IgD-negative memory B cell (primary cell): ENCODE results near the gene IGFN1. TPM values are rescaled to one million over a fixed set of nuclear protein-coding genes. Genes with fewer than 3 reads are reported as not detected.

ENCODE experiments used
- H3K27ac Mint-ChIP-seq, 3 donors: one replicate each; pipeline ENCODE4 v1.8.0; 2020 to 2022; ENCODE audit warnings: mild to moderate bottlenecking in 3 of 3, mixed read lengths in 3 of 3, moderate library complexity in 1 of 3
- H3K27me3 Mint-ChIP-seq: one replicate; pipeline ENCODE4 v1.8.0; 2021; ENCODE audit warnings: mixed read lengths
- H3K36me3 Mint-ChIP-seq: one replicate; pipeline ENCODE4 v1.8.0; 2020; ENCODE audit warnings: mild to moderate bottlenecking, mixed read lengths
- H3K4me1 Mint-ChIP-seq, 3 donors: one replicate each; pipeline ENCODE4 v1.8.0; 2020 to 2022; ENCODE audit warnings: mixed read lengths in 3 of 3, mild to moderate bottlenecking in 1 of 3
- H3K4me3 Mint-ChIP-seq, 4 donors: one replicate each; pipeline ENCODE4 v1.8.0; 2020 to 2022; ENCODE audit warnings: mild to moderate bottlenecking in 4 of 4, mixed read lengths in 4 of 4, moderate library complexity in 3 of 4
- H3K9me3 Mint-ChIP-seq, 3 donors: one replicate each; pipeline ENCODE4 v1.8.0; 2020 to 2021; ENCODE audit warnings: mixed read lengths in 3 of 3, mild to moderate bottlenecking in 1 of 3
- polyA plus RNA-seq: library from polyadenylated mRNA; unstranded; fragments of 300-500 nt; fragmentation: Illumina TruSeq; gene quantifications from one replicate; pipeline ENCODE4 v1.2.3, GENCODE V29; 2021

The IGFN1 gene
- polyA plus RNA-seq, 1 donor from 2014 or later = not detected

- H3K27ac Mint-ChIP-seq = peak overlapping the region; percentile 12 to 64 (median 61)
- H3K9me3 Mint-ChIP-seq = no peaks in the 10 kb centered on the region
- peaks cover 0 to 6% (median 3%) of the 10 kb centered on the region in 3 donors for H3K4me1 Mint-ChIP-seq
- peaks cover 5% of the 10 kb centered on the region for H3K27me3 Mint-ChIP-seq
- H3K4me3 Mint-ChIP-seq = peak overlapping the region; percentile 88 to 96 (median 92)
- peaks cover 2% of the 10 kb centered on the region for H3K36me3 Mint-ChIP-seq
Observed at GRCh38 chr1:201171063-201172036, 19.3 kb upstream of the IGFN1 start.

GRCh38 chr1:201172326-201172725 lies 18.3 kb upstream of the IGFN1 start:
- H3K27me3 Mint-ChIP-seq = peaks cover 5% of the 10 kb centered on the region
- H3K4me3 Mint-ChIP-seq = no peak overlapping the region
- H3K27ac Mint-ChIP-seq = no peak overlapping the region
- H3K4me1 Mint-ChIP-seq = peaks cover 0 to 6% (median 3%) of the 10 kb centered on the region in 3 donors
- H3K36me3 Mint-ChIP-seq = no peaks in the 10 kb centered on the region
- no peaks in the 10 kb centered on the region for H3K9me3 Mint-ChIP-seq

GRCh38 chr1:201172999-201173610 lies 17.5 kb upstream of the IGFN1 start:
- Mint-ChIP-seq H3K27ac (no peak overlapping the region), H3K9me3 (peaks cover 0 to 2% (median 0%) of the 10 kb centered on the region in 3 donors), H3K27me3 (peaks cover 7% of the 10 kb centered on the region), H3K4me1 (peaks cover 0 to 6% (median 3%) of the 10 kb centered on the region in 3 donors), H3K36me3 (no peaks in the 10 kb centered on the region), H3K4me3 (peak overlapping the region in 3 of 4 donors; percentile 11 to 53 (median 16))

- Mint-ChIP-seq H3K36me3 (no peaks in the 10 kb centered on the region), H3K27me3 (peaks cover 7% of the 10 kb centered on the region), H3K4me1 (peaks cover 0 to 6% (median 3%) of the 10 kb centered on the region in 3 donors), H3K4me3 (peak overlapping the region in 1 of 4 donors; percentile 11), H3K9me3 (peaks cover under 1 to 2% (median 2%) of the 10 kb centered on the region in 3 donors), H3K27ac (no peak overlapping the region)
Observed at GRCh38 chr1:201173736-201174135, 16.9 kb upstream of the IGFN1 start.

GRCh38 chr1:201175820-201176500 lies 14.7 kb upstream of the IGFN1 start:
- Mint-ChIP-seq H3K4me1 (peaks cover 0 to 3% (median 3%) of the 10 kb centered on the region in 3 donors), H3K36me3 (no peaks in the 10 kb centered on the region), H3K27ac (no peak overlapping the region), H3K4me3 (no peak overlapping the region), H3K9me3 (peaks cover 2 to 7% (median 6%) of the 10 kb centered on the region in 3 donors), H3K27me3 (peaks cover 17% of the 10 kb centered on the region)

GRCh38 chr1:201176940-201177339 lies 13.7 kb upstream of the IGFN1 start:
- Mint-ChIP-seq H3K36me3 (no peaks in the 10 kb centered on the region), H3K4me1 (peaks cover 0 to 1% (median 0%) of the 10 kb centered on the region in 3 donors), H3K27ac (no peak overlapping the region), H3K9me3 (peaks cover 2 to 10% (median 7%) of the 10 kb centered on the region in 3 donors), H3K4me3 (no peak overlapping the region), H3K27me3 (peaks cover 17% of the 10 kb centered on the region)

- no peak overlapping the region for H3K27ac Mint-ChIP-seq
- H3K4me3 Mint-ChIP-seq = no peak overlapping the region
- peaks cover 0 to 1% (median 0%) of the 10 kb centered on the region in 3 donors for H3K4me1 Mint-ChIP-seq
- peaks cover 2 to 10% (median 7%) of the 10 kb centered on the region in 3 donors for H3K9me3 Mint-ChIP-seq
- H3K36me3 Mint-ChIP-seq = no peaks in the 10 kb centered on the region
- H3K27me3 Mint-ChIP-seq = peaks cover 21% of the 10 kb centered on the region
Observed at GRCh38 chr1:201178718-201179117, 11.9 kb upstream of the IGFN1 start.

- Mint-ChIP-seq H3K4me3 (no peak overlapping the region), H3K36me3 (no peaks in the 10 kb centered on the region), H3K27me3 (peaks cover 28% of the 10 kb centered on the region), H3K27ac (no peak overlapping the region), H3K4me1 (peaks cover 0 to 1% (median 0%) of the 10 kb centered on the region in 3 donors), H3K9me3 (peaks cover 2 to 10% (median 7%) of the 10 kb centered on the region in 3 donors)
Observed at GRCh38 chr1:201180141-201180540, 10.5 kb upstream of the IGFN1 start.

GRCh38 chr1:201180901-201181300 lies 9.7 kb upstream of the IGFN1 start:
- no peak overlapping the region for H3K27ac Mint-ChIP-seq
- no peaks in the 10 kb centered on the region for H3K36me3 Mint-ChIP-seq
- H3K4me1 Mint-ChIP-seq = peaks cover 0 to 1% (median 0%) of the 10 kb centered on the region in 3 donors
- H3K4me3 Mint-ChIP-seq = no peak overlapping the region
- H3K27me3 Mint-ChIP-seq = peaks cover 28% of the 10 kb centered on the region
- peaks cover 2 to 10% (median 7%) of the 10 kb centered on the region in 3 donors for H3K9me3 Mint-ChIP-seq

- peaks cover 0 to 1% (median 0%) of the 10 kb centered on the region in 3 donors for H3K4me1 Mint-ChIP-seq
- no peak overlapping the region for H3K4me3 Mint-ChIP-seq
- peaks cover 2 to 10% (median 7%) of the 10 kb centered on the region in 3 donors for H3K9me3 Mint-ChIP-seq
- no peaks in the 10 kb centered on the region for H3K36me3 Mint-ChIP-seq
- H3K27me3 Mint-ChIP-seq = peaks cover 27% of the 10 kb centered on the region
- no peak overlapping the region for H3K27ac Mint-ChIP-seq
Observed at GRCh38 chr1:201181323-201181722, 9.3 kb upstream of the IGFN1 start.

- peaks cover 2 to 10% (median 7%) of the 10 kb centered on the region in 3 donors for H3K9me3 Mint-ChIP-seq
- peaks cover 27% of the 10 kb centered on the region for H3K27me3 Mint-ChIP-seq
- no peak overlapping the region for H3K4me3 Mint-ChIP-seq
- peaks cover 0 to 1% (median 0%) of the 10 kb centered on the region in 3 donors for H3K4me1 Mint-ChIP-seq
- H3K36me3 Mint-ChIP-seq = no peaks in the 10 kb centered on the region
- H3K27ac Mint-ChIP-seq = no peak overlapping the region
Observed at GRCh38 chr1:201181726-201182125, 8.9 kb upstream of the IGFN1 start.

GRCh38 chr1:201183209-201183608 lies 7.4 kb upstream of the IGFN1 start:
- H3K4me3 Mint-ChIP-seq = no peak overlapping the region
- H3K36me3 Mint-ChIP-seq = no peaks in the 10 kb centered on the region
- peaks cover 25% of the 10 kb centered on the region for H3K27me3 Mint-ChIP-seq

GRCh38 chr1:201183753-201184152 lies 6.9 kb upstream of the IGFN1 start:
- Mint-ChIP-seq H3K4me3 (no peak overlapping the region), H3K4me1 (peaks cover 0 to 1% (median 0%) of the 10 kb centered on the region in 3 donors), H3K9me3 (peaks cover 0 to 8% (median 6%) of the 10 kb centered on the region in 3 donors), H3K27me3 (peaks cover 25% of the 10 kb centered on the region), H3K27ac (no peak overlapping the region), H3K36me3 (no peaks in the 10 kb centered on the region)

More at GRCh38 chr1:201183209-201183608, 7.4 kb upstream of the IGFN1 start:
- Mint-ChIP-seq H3K9me3 (peaks cover 0 to 10% (median 7%) of the 10 kb centered on the region in 3 donors), H3K4me1 (peaks cover 0 to 1% (median 0%) of the 10 kb centered on the region in 3 donors), H3K27ac (no peak overlapping the region)

- H3K4me1 Mint-ChIP-seq = peaks cover 0 to 1% (median 0%) of the 10 kb centered on the region in 3 donors
- no peak overlapping the region for H3K27ac Mint-ChIP-seq
- peak overlapping the region in 2 of 4 donors; percentile 31 to 55 for H3K4me3 Mint-ChIP-seq
- no peaks in the 10 kb centered on the region for H3K36me3 Mint-ChIP-seq
- H3K27me3 Mint-ChIP-seq = peaks cover 27% of the 10 kb centered on the region
- peaks cover 0 to 7% (median 0%) of the 10 kb centered on the region in 3 donors for H3K9me3 Mint-ChIP-seq
Observed at GRCh38 chr1:201184307-201185122, 6.1 kb upstream of the IGFN1 start.
